HL-60/S4 treated with retinoic acid at 250 ng/mL for 4 days and 3 days (cell line): ENCODE results near the gene NAA25.

Experiments used
- in situ Hi-C: fragments of 300-500 bp; cut with MboI; formaldehyde crosslinking; loops from 2 replicates; pipeline ENCODE4 v1.7.0; 2022; ENCODE audit warnings: low sequenced_read_pairs

NAA25 gene

GRCh38 chr12:112108202-112109079 is at the start of gene NAA25:
Gene NAA25, minus strand, starts transcription at chr12:112108783. Its CDS starts 10 bp downstream, at chr12:112108773.
- in situ Hi-C loops = no loop called here

GRCh38 chr12:112153893-112154219 is 45.3 kb upstream of the NAA25 start:
- in situ Hi-C loops = no loop called here

GRCh38 chr12:112153181-112153892 is 44.8 kb upstream of the NAA25 start:
- in situ Hi-C loops = no loop called here

GRCh38 chr12:112151766-112152541 is 43.4 kb upstream of the NAA25 start:
- in situ Hi-C loops = no loop called here

GRCh38 chr12:112149596-112149995 is 41.0 kb upstream of the NAA25 start:
- in situ Hi-C loops = no loop called here

- in situ Hi-C loops = no loop called here
These were observed 39.5 kb upstream of the NAA25 start for GRCh38 chr12:112148031-112148513.

GRCh38 chr12:112146123-112146522 is 37.5 kb upstream of the NAA25 start:
- in situ Hi-C loops = no loop called here

GRCh38 chr12:112140728-112141127 is 32.1 kb upstream of the NAA25 start:
- in situ Hi-C loops = no loop called here

- in situ Hi-C loops = no loop called here
These were observed 26.1 kb upstream of the NAA25 start for GRCh38 chr12:112134731-112135130.

GRCh38 chr12:112133418-112133817 is 24.8 kb upstream of the NAA25 start:
- in situ Hi-C loops = no loop called here

GRCh38 chr12:112131686-112132085 is 23.1 kb upstream of the NAA25 start:
- in situ Hi-C loops = no loop called here

- in situ Hi-C loops = no loop called here
These were observed 21.9 kb upstream of the NAA25 start for GRCh38 chr12:112130441-112130998.

GRCh38 chr12:112126911-112127310 is 18.3 kb upstream of the NAA25 start:
- in situ Hi-C loops = no loop called here

- in situ Hi-C loops = no loop called here
These were observed 17.4 kb upstream of the NAA25 start for GRCh38 chr12:112126000-112126438.

GRCh38 chr12:112125250-112125999 is 16.8 kb upstream of the NAA25 start, which contains the start of gene TRAFD1:
Gene TRAFD1, plus strand, starts transcription at chr12:112125560. Its CDS starts 4,963 bp downstream, at chr12:112130523.
- in situ Hi-C loops = no loop called here

- in situ Hi-C loops = no loop called here
These were observed 16.3 kb upstream of the NAA25 start for GRCh38 chr12:112124918-112125249.

- in situ Hi-C loops = no loop called here
These were observed 14.5 kb upstream of the NAA25 start for GRCh38 chr12:112122823-112123690.

- in situ Hi-C loops = no loop called here
These were observed 13.4 kb upstream of the NAA25 start for GRCh38 chr12:112121780-112122565.
